Adrenal gland (tissue), 12 donors: ENCODE measurements around the gene CRB1. TPM values are rescaled to one million over a fixed set of nuclear protein-coding genes. Genes with fewer than 3 reads are reported as not detected.

Source experiments
- DNase-seq, 7 donors: peaks; one replicate each; pipeline ENCODE4 v3.0.0-alpha.2; 2019 to 2020
- H3K27ac ChIP-seq, 5 donors: fragments of 200-600 bp; sonication (generic) in 4 of 5; 1 replicate in 3 of 5; 2 replicates in 2 of 5; pipeline versions ENCODE4 v1.5.1 to v1.8.0; 2016 to 2020; ENCODE audit warnings: mild to moderate bottlenecking in 1 of 5
- H3K27me3 ChIP-seq: fragments of 200-600 bp; 2 replicates; pipeline ENCODE4 v1.8.0; 2021
- H3K36me3 ChIP-seq, 2 donors: fragments of 200-600 bp; replicated peaks in 1 of 2; 1 replicate in 1 of 2; 2 replicates in 1 of 2; pipeline versions ENCODE4 v1.5.1 to v1.8.0; 2018 to 2022
- H3K4me1 ChIP-seq, 2 donors: fragments of 200-600 bp; replicated peaks in 1 of 2; 1 replicate in 1 of 2; 2 replicates in 1 of 2; pipeline versions ENCODE4 v1.5.1 to v1.8.0; 2018 to 2021
- H3K4me3 ChIP-seq, 4 donors: fragments of 200-600 bp; sonication (generic) in 3 of 4; one replicate each; pipeline ENCODE4 v1.5.1; 2016 to 2018
- H3K9me3 ChIP-seq, 3 donors: fragments of 200-600 bp; sonication (generic) in 1 of 3; replicated peaks in 1 of 3; 1 replicate in 2 of 3; 2 replicates in 1 of 3; pipeline versions ENCODE4 v1.5.1 to v1.8.0; 2016 to 2021
- CTCF ChIP-seq, 6 experiments: fragments of 450-650 bp in 4 of 6; fragments of 200-600 bp in 2 of 6; sonication (generic) in 1 of 6; IDR thresholded peaks; 1 replicate in 5 of 6; 2 replicates in 1 of 6; pipeline versions ENCODE4 v1.5.1 to v1.8.0; 2016 to 2021; ENCODE audit warnings: antibody characterized with exemption in 6 of 6, mild to moderate bottlenecking in 2 of 6, moderate library complexity in 1 of 6
- POLR2A ChIP-seq, 2 donors: fragments of 450-650 bp; IDR thresholded peaks; one replicate each; pipeline ENCODE4 v1.6.1; 2017; ENCODE audit warnings: antibody characterized with exemption in 2 of 2, mild to moderate bottlenecking in 2 of 2, moderate library complexity in 1 of 2
- WGBS, 4 donors: extraction: QIAGEN DNeasy Blood & Tissue Kit in 2 of 4; methylation state at CpG; one replicate each; pipeline versions ENCODE4 v1.1.5 to v1.1.7; 2013 to 2017; 5-methylcytosine and 5-hydroxymethylcytosine counted together
- intact Hi-C, 2 donors: fragments of 100-400 bp; cut with DNase I; formaldehyde crosslinking; loops; one replicate each; pipeline versions ENCODE4 v1.14.1 to v1.15.0; 2022 to 2023
- polyA plus RNA-seq, 3 donors: library from polyadenylated mRNA; stranded (reverse); fragments of 200-250 nt in 2 of 3; fragments of 350-450 nt in 1 of 3; fragmentation: Illumina TruSeq in 1 of 3; extraction: RNeasy Lipid Tissue Mini Kit (QIAGEN cat#74804) in 1 of 3; gene quantifications; one replicate each; pipeline ENCODE4 v1.2.3, GENCODE V29; 2013 to 2014
- total RNA-seq, 9 donors: library from RNA; depleted of rRNA in 4 of 9; stranded (reverse); fragments of >200 nt in 4 of 9; fragments of 120-200 nt in 1 of 9; fragmentation: NEBNext Ultra II Directional in 1 of 9; extraction: Animal tissue kit (Norgen Biotek cat#: 25700) in 1 of 9; gene quantifications; one replicate each; pipeline versions ENCODE4 v1.1.0 to v1.2.4, GENCODE V29; 2013 to 2023
- donor health status: healthy with polysubstance abuse.
- donor health status: Bipolar disorder and iron deficiency.
- donor health status: DM: yes; HTN: yes; CAD: no.
- donor health status: DM: no; HTN: no; CAD: no.
- donor health status: DM: no; HTN: no; CAD: no.
- donor health status: DM: yes; HTN: yes; CAD: no.

Gene CRB1
- total and polyA plus RNA-seq, 12 donors = 0.11 to 0.92 (median 0.39) TPM; not detected in 2

GRCh38 chr1:197448121-197448779 is 180.2 kb downstream of the CRB1 start:
- H3K4me3 ChIP-seq = no peak overlapping the region
- no peaks in the 10 kb centered on the region for H3K27me3 ChIP-seq
- no peaks in the 10 kb centered on the region for H3K4me1 ChIP-seq
- H3K27ac ChIP-seq = no peak overlapping the region
- WGBS, 4 donors = 62 to 76% (median 66%) methylated on average over 2 of the region's 2 CpGs
- no peak for TF ChIP-seq CTCF (IDR thresholded peaks at IDR 0.05)
- no peak for TF ChIP-seq POLR2A (IDR thresholded peaks at IDR 0.05)
- intact Hi-C loops = no loop called here
- no peaks in the 10 kb centered on the region for H3K9me3 ChIP-seq
- H3K36me3 ChIP-seq = no peaks in the 10 kb centered on the region
- DNase-seq = no peak

GRCh38 chr1:197451381-197451780 is 183.3 kb downstream of the CRB1 start:
- WGBS, 4 donors = 65 to 74% (median 69%) methylated on average over 5 of the region's 5 CpGs
- no peaks in the 10 kb centered on the region for H3K9me3 ChIP-seq

GRCh38 chr1:197453376-197454058 is 185.5 kb downstream of the CRB1 start:
- no peaks in the 10 kb centered on the region for H3K36me3 ChIP-seq
- H3K27ac ChIP-seq = no peak overlapping the region
- no peak overlapping the region for H3K4me3 ChIP-seq
- no peak for DNase-seq
- TF ChIP-seq POLR2A (IDR thresholded peaks at IDR 0.05) = no peak
- no peak for TF ChIP-seq CTCF (IDR thresholded peaks at IDR 0.05)
- intact Hi-C loops = no loop called here
- H3K27me3 ChIP-seq = no peaks in the 10 kb centered on the region
- H3K9me3 ChIP-seq = no peaks in the 10 kb centered on the region
- 93 to 100% (median 97%) methylated on average over 1 of the region's 1 CpG for WGBS, 4 donors
- H3K4me1 ChIP-seq = no peaks in the 10 kb centered on the region

More at GRCh38 chr1:197451381-197451780, 183.3 kb downstream of the CRB1 start:
- intact Hi-C loops = no loop called here
- Histone ChIP-seq H3K4me3 (no peak overlapping the region), H3K27ac (no peak overlapping the region), H3K27me3 (no peaks in the 10 kb centered on the region), H3K36me3 (no peaks in the 10 kb centered on the region), H3K4me1 (no peaks in the 10 kb centered on the region)
- TF ChIP-seq POLR2A (IDR thresholded peaks at IDR 0.05) (no peak), CTCF (IDR thresholded peaks at IDR 0.05) (no peak)
- DNase-seq = no peak

- 82 to 90% (median 88%) methylated on average over 5 of the region's 5 CpGs for WGBS, 4 donors
- intact Hi-C loops = no loop called here
- DNase-seq = no peak
- Histone ChIP-seq H3K27ac (no peak overlapping the region), H3K27me3 (no peaks in the 10 kb centered on the region), H3K4me3 (no peak overlapping the region), H3K36me3 (no peaks in the 10 kb centered on the region), H3K4me1 (no peaks in the 10 kb centered on the region), H3K9me3 (no peaks in the 10 kb centered on the region)
- no peak for TF ChIP-seq POLR2A (IDR thresholded peaks at IDR 0.05)
- TF ChIP-seq CTCF (IDR thresholded peaks at IDR 0.05) = no peak
Measured at GRCh38 chr1:197462539-197462938, 194.5 kb downstream of the CRB1 start.
